Neural cell (in vitro differentiated cells): ENCODE data around the gene TAL2. TPM values are rescaled to one million over a fixed set of nuclear protein-coding genes. Genes with fewer than 3 reads are reported as not detected.

Experiments used
- H2AFZ ChIP-seq: fragments of 200-600, 300-800 bp; sonication (generic), shearing (Covaris generic); 2 replicates; pipeline ENCODE4 v1.6.0; 2014; ENCODE audit warnings: low read depth, mild to moderate bottlenecking, antibody characterized with exemption, low read length, moderate library complexity
- H3F3A ChIP-seq: fragments of 200-600 bp; shearing (Covaris generic); 2 replicates; pipeline ENCODE4 v1.6.1; 2016; ENCODE audit warnings: mild to moderate bottlenecking, moderate library complexity, mixed read lengths, antibody characterized with exemption, low read length; ENCODE audit not compliant: insufficient read depth, poor library complexity, severe bottlenecking
- H3K27ac ChIP-seq: fragments of 200-600, 300-800 bp; sonication (generic), shearing (Covaris generic); 2 replicates; pipeline ENCODE4 v1.5.1; 2014; ENCODE audit warnings: mild to moderate bottlenecking, low read length, moderate library complexity
- H3K27me3 ChIP-seq: fragments of 300-800, 200-600 bp; sonication (generic), shearing (Covaris generic); 2 replicates; pipeline ENCODE4 v1.6.0; 2014; ENCODE audit warnings: mild to moderate bottlenecking, low read depth, low read length, moderate library complexity; ENCODE audit not compliant: insufficient read depth
- H3K36me3 ChIP-seq: fragments of 300-800, 200-600 bp; sonication (generic), shearing (Covaris generic); 2 replicates; pipeline ENCODE4 v1.5.1; 2014; ENCODE audit warnings: mild to moderate bottlenecking, antibody characterized with exemption, low read length, moderate library complexity; ENCODE audit not compliant: insufficient read depth
- H3K4me2 ChIP-seq: fragments of 300-800, 200-600 bp; sonication (generic), shearing (Covaris generic); 2 replicates; pipeline ENCODE4 v1.6.0; 2014; ENCODE audit warnings: mild to moderate bottlenecking, low read length
- H3K4me3 ChIP-seq: fragments of 300-800, 200-600 bp; sonication (generic), shearing (Covaris generic); 2 replicates; pipeline ENCODE4 v1.5.1; 2014; ENCODE audit warnings: mild to moderate bottlenecking, low read length, moderate library complexity
- H3K79me2 ChIP-seq: fragments of 200-600 bp; shearing (Covaris generic); replicated peaks from 2 replicates; pipeline ENCODE4 v1.6.0; 2014; ENCODE audit warnings: mild to moderate bottlenecking, low read length, moderate library complexity; ENCODE audit not compliant: insufficient read depth
- H3K9ac ChIP-seq: fragments of 300-800, 200-600 bp; sonication (generic), shearing (Covaris generic); 2 replicates; pipeline ENCODE4 v1.6.1; 2016; ENCODE audit warnings: mild to moderate bottlenecking, low read length, mixed read lengths
- H3K9me2 ChIP-seq: fragments of 200-600 bp; shearing (Covaris generic); 2 replicates; pipeline ENCODE4 v1.6.1; 2016; ENCODE audit warnings: mild to moderate bottlenecking, low read length, mixed read lengths; ENCODE audit not compliant: insufficient read depth
- H3K9me3 ChIP-seq: fragments of 200-600, 300-800 bp; sonication (generic), shearing (Covaris generic); 2 replicates; pipeline ENCODE4 v1.6.1; 2016; ENCODE audit warnings: mild to moderate bottlenecking, mixed run types, low read length, moderate library complexity, mixed read lengths
- H4K20me1 ChIP-seq: fragments of 200-600 bp; shearing (Covaris generic); 2 replicates; pipeline ENCODE4 v1.6.1; 2016; ENCODE audit warnings: mild to moderate bottlenecking, mixed run types; ENCODE audit not compliant: insufficient read depth
- EP300 ChIP-seq: fragments of 450-650 bp; conservative IDR thresholded peaks from 2 replicates; pipeline ENCODE4 v1.6.1; 2014; ENCODE audit warnings: antibody characterized with exemption, mild to moderate bottlenecking, moderate library complexity; ENCODE audit not compliant: poor library complexity, severe bottlenecking
- EZH2 ChIP-seq: fragments of 200-600, 300-800 bp; shearing (Covaris generic), sonication (generic); IDR thresholded peaks from 2 replicates; pipeline ENCODE4 v1.6.1; 2014; ENCODE audit warnings: antibody characterized with exemption, low read length, borderline replicate concordance, mild to moderate bottlenecking; ENCODE audit not compliant: insufficient read depth, poor library complexity, severe bottlenecking
- MXI1 ChIP-seq: fragments of 450-650 bp; conservative IDR thresholded peaks from 2 replicates; pipeline ENCODE4 v1.6.1; 2014; ENCODE audit warnings: antibody characterized with exemption, mild to moderate bottlenecking; ENCODE audit not compliant: poor library complexity, severe bottlenecking
- POLR2AphosphoS5 ChIP-seq: IDR thresholded peaks from 2 replicates; pipeline ENCODE4 v1.6.1; 2012
- RAD21 ChIP-seq: fragments of 450-650 bp; conservative IDR thresholded peaks from 2 replicates; pipeline ENCODE4 v1.6.1; 2014; ENCODE audit warnings: antibody characterized with exemption, mild to moderate bottlenecking, moderate library complexity
- REST ChIP-seq: IDR thresholded peaks from 2 replicates; pipeline ENCODE4 v1.6.1; 2012; ENCODE audit warnings: borderline replicate concordance
- SMC3 ChIP-seq: fragments of 450-650 bp; conservative IDR thresholded peaks from 2 replicates; pipeline ENCODE4 v1.6.1; 2014; ENCODE audit warnings: antibody characterized with exemption, mild to moderate bottlenecking, moderate library complexity; ENCODE audit not compliant: poor library complexity
- TAF1 ChIP-seq: IDR thresholded peaks from 2 replicates; pipeline ENCODE4 v1.6.1; 2012; ENCODE audit warnings: low read depth
- polyA plus RNA-seq: library from polyadenylated mRNA; depleted of rRNA; stranded (reverse); fragments of >200 nt; gene quantifications from 2 replicates; pipeline ENCODE4 v1.2.3, GENCODE V29; 2014
- TF ChIP-seq, protein P1 (sequence below): fragments of 450-650 bp; IDR thresholded peaks from 2 replicates; pipeline ENCODE4 v1.5.1; 2014; ENCODE audit warnings: antibody characterized with exemption, mild to moderate bottlenecking, moderate library complexity; ENCODE audit not compliant: poor library complexity, severe bottlenecking

The TAL2 gene
- polyA plus RNA-seq, 1 donor from 2014 or later, result 0.88 TPM

- TF ChIP-seq, protein P1, sequence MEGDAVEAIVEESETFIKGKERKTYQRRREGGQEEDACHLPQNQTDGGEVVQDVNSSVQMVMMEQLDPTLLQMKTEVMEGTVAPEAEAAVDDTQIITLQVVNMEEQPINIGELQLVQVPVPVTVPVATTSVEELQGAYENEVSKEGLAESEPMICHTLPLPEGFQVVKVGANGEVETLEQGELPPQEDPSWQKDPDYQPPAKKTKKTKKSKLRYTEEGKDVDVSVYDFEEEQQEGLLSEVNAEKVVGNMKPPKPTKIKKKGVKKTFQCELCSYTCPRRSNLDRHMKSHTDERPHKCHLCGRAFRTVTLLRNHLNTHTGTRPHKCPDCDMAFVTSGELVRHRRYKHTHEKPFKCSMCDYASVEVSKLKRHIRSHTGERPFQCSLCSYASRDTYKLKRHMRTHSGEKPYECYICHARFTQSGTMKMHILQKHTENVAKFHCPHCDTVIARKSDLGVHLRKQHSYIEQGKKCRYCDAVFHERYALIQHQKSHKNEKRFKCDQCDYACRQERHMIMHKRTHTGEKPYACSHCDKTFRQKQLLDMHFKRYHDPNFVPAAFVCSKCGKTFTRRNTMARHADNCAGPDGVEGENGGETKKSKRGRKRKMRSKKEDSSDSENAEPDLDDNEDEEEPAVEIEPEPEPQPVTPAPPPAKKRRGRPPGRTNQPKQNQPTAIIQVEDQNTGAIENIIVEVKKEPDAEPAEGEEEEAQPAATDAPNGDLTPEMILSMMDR, result no peak
- peak; percentile 69 for TF ChIP-seq REST
- Histone ChIP-seq H3K4me3 (no peak overlapping the region), H3K27ac (no peak overlapping the region), H4K20me1 (no peaks in the 10 kb centered on the region), H3K4me2 (no peak overlapping the region), H3F3A (no peaks in the 10 kb centered on the region), H3K79me2 (no peaks in the 10 kb centered on the region), H3K9ac (no peak overlapping the region), H3K9me2 (no peaks in the 10 kb centered on the region), H3K36me3 (no peaks in the 10 kb centered on the region), H2AFZ (no peak overlapping the region), H3K27me3 (peaks cover 35% of the 10 kb centered on the region), H3K9me3 (no peaks in the 10 kb centered on the region)
These were observed 3.9 kb upstream of the TAL2 start for GRCh38 chr9:105658351-105658750.

DNA sequence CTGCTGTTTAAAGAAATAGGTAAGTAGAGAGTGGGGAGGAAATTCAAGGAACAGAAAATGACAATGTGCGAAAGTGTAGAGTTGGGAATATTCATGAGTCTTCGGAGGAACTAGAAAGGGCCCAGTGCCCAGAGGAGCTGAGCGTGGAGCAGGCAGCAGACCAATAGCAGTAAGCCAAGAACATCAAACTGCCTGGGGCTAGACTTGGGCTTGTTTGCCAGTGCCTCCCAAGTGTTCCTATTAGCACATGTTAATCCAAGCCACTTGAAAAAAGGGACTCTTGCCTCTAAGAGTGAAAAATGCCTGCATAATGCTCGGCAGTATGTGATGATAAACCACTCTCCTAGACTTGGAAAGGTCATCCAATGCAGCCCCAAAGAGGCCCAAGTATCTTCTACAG is 1.2 kb upstream of the TAL2 start:
- Histone ChIP-seq H3F3A (no peaks in the 10 kb centered on the region), H3K36me3 (no peaks in the 10 kb centered on the region), H3K9ac (no peak overlapping the region), H3K9me2 (no peaks in the 10 kb centered on the region), H2AFZ (no peak overlapping the region), H3K4me3 (no peak overlapping the region), H3K4me2 (no peak overlapping the region), H3K27me3 (peaks cover 19% of the 10 kb centered on the region), H3K9me3 (no peaks in the 10 kb centered on the region), H3K79me2 (no peaks in the 10 kb centered on the region), H4K20me1 (no peaks in the 10 kb centered on the region), H3K27ac (no peak overlapping the region)
- no peak for TF ChIP-seq POLR2AphosphoS5
- TF ChIP-seq MXI1, result no peak
- no peak for TF ChIP-seq REST
- TF ChIP-seq EP300, result no peak
- no peak for TF ChIP-seq TAF1
- TF ChIP-seq, protein P1, result no peak
- no peak for TF ChIP-seq SMC3
- no peak for TF ChIP-seq RAD21
- no peak for TF ChIP-seq EZH2
